Prostate gland (tissue), 2 donors: ENCODE results near the gene TMEM158. TPM values are rescaled to one million over a fixed set of nuclear protein-coding genes. Genes with fewer than 3 reads are reported as not detected.

Experiments used
- DNase-seq: peaks from one replicate; pipeline ENCODE4 v3.0.0-alpha.2; 2019; ENCODE audit warnings: low spot score
- H3K27ac ChIP-seq, 2 donors: fragments of 200-600 bp; sonication (generic); 2 replicates each; pipeline ENCODE4 v1.5.1; 2017 to 2019
- H3K27me3 ChIP-seq: fragments of 200-600 bp; sonication (generic); replicated peaks from 2 replicates; pipeline ENCODE4 v1.5.1; 2019; ENCODE audit not compliant: insufficient read depth
- H3K36me3 ChIP-seq, 2 donors: fragments of 200-600 bp; sonication (generic); 1 replicate in 1 of 2; 2 replicates in 1 of 2; pipeline versions ENCODE4 v1.5.1 to v1.8.1; 2017 to 2019
- H3K4me1 ChIP-seq: fragments of 200-600 bp; sonication (generic); replicated peaks from 2 replicates; pipeline ENCODE4 v1.5.1; 2019
- H3K4me3 ChIP-seq, 2 donors: fragments of 200-600 bp; sonication (generic); 2 replicates each; pipeline ENCODE4 v1.5.1; 2017 to 2019
- H3K9me3 ChIP-seq: fragments of 200-600 bp; sonication (generic); 2 replicates; pipeline ENCODE4 v1.5.1; 2017
- CTCF ChIP-seq, 4 experiments: fragments of 200-600 bp in 2 of 4; fragments of 450-650 bp in 2 of 4; sonication (generic) in 2 of 4; IDR thresholded peaks; 1 replicate in 3 of 4; 2 replicates in 1 of 4; pipeline ENCODE4 v1.5.1; 2016 to 2019; ENCODE audit warnings: antibody characterized with exemption in 4 of 4, mild to moderate bottlenecking in 2 of 4, moderate library complexity in 2 of 4
- POLR2A ChIP-seq: fragments of 450-650 bp; IDR thresholded peaks from one replicate; pipeline ENCODE4 v1.6.1; 2016; ENCODE audit warnings: antibody characterized with exemption, mild to moderate bottlenecking
- POLR2AphosphoS5 ChIP-seq: sonication (generic); formaldehyde crosslinking; IDR thresholded peaks from one replicate; pipeline ENCODE4 v1.6.1; 2017; ENCODE audit warnings: antibody characterized with exemption
- WGBS: methylation state at CpG from one replicate; pipeline ENCODE4 v1.1.5; 2018; 5-methylcytosine and 5-hydroxymethylcytosine counted together
- intact Hi-C: fragments of 100-400 bp; cut with DNase I; formaldehyde crosslinking; loops from one replicate; pipeline ENCODE4 v1.14.2; 2022
- total RNA-seq, 2 donors: library from RNA; depleted of rRNA; stranded (reverse); fragments of >200 nt; gene quantifications; one replicate each; pipeline ENCODE4 v1.1.0, GENCODE V29; 2016

TMEM158 gene
- total RNA-seq, 2 donors from 2014 or later: 3.6 to 20.8 TPM

GRCh38 chr3:45272032-45272810 is 46.1 kb upstream of the TMEM158 start:
- DNase-seq: no peak
- Histone ChIP-seq H3K27me3 (no peaks in the 10 kb centered on the region), H3K27ac (peak overlapping the region in 1 of 2 donors; percentile 36), H3K36me3 (no peaks in the 10 kb centered on the region), H3K4me3 (no peak overlapping the region), H3K4me1 (no peaks in the 10 kb centered on the region), H3K9me3 (no peaks in the 10 kb centered on the region)
- WGBS: 69% methylated on average over 6 of the region's 6 CpGs
- TF ChIP-seq POLR2AphosphoS5 (no peak), CTCF (IDR thresholded peaks at IDR 0.05) (no peak), POLR2A (no peak)
- intact Hi-C loops: no loop called here

- no peak overlapping the region for H3K4me3 ChIP-seq
- no peaks in the 10 kb centered on the region for H3K27me3 ChIP-seq
- H3K4me1 ChIP-seq: no peaks in the 10 kb centered on the region
- TF ChIP-seq POLR2AphosphoS5 (no peak), POLR2A (no peak), CTCF (IDR thresholded peaks at IDR 0.05) (no peak)
- 52% methylated on average over 2 of the region's 2 CpGs for WGBS
- no peaks in the 10 kb centered on the region for H3K9me3 ChIP-seq
- intact Hi-C loops: no loop called here
- no peak for DNase-seq
- H3K27ac ChIP-seq: no peak overlapping the region
- no peaks in the 10 kb centered on the region for H3K36me3 ChIP-seq
These were observed 43.9 kb upstream of the TMEM158 start for GRCh38 chr3:45269952-45270351.

- Histone ChIP-seq H3K27me3 (no peaks in the 10 kb centered on the region), H3K4me1 (no peaks in the 10 kb centered on the region), H3K36me3 (no peaks in the 10 kb centered on the region), H3K4me3 (no peak overlapping the region), H3K9me3 (no peaks in the 10 kb centered on the region), H3K27ac (no peak overlapping the region)
- TF ChIP-seq POLR2AphosphoS5 (no peak), POLR2A (no peak), CTCF (IDR thresholded peaks at IDR 0.05) (no peak)
- intact Hi-C loops: no loop called here
- WGBS: 77% methylated on average over 2 of the region's 2 CpGs
- no peak for DNase-seq
These were observed 41.0 kb upstream of the TMEM158 start for GRCh38 chr3:45267097-45267496.

GRCh38 chr3:45261333-45262110 is 35.4 kb upstream of the TMEM158 start:
- intact Hi-C loops: no loop called here
- Histone ChIP-seq H3K4me1 (no peaks in the 10 kb centered on the region), H3K9me3 (no peaks in the 10 kb centered on the region), H3K36me3 (no peaks in the 10 kb centered on the region), H3K27me3 (no peaks in the 10 kb centered on the region), H3K4me3 (no peak overlapping the region), H3K27ac (no peak overlapping the region)
- no peak for DNase-seq
- WGBS: 62% methylated on average over 6 of the region's 6 CpGs
- TF ChIP-seq POLR2A: no peak

- no peak for DNase-seq
- no peak overlapping the region for H3K27ac ChIP-seq
- no peaks in the 10 kb centered on the region for H3K27me3 ChIP-seq
- H3K4me3 ChIP-seq: no peak overlapping the region
- H3K4me1 ChIP-seq: no peaks in the 10 kb centered on the region
- H3K9me3 ChIP-seq: no peaks in the 10 kb centered on the region
- no peaks in the 10 kb centered on the region for H3K36me3 ChIP-seq
- intact Hi-C loops: no loop called here
- TF ChIP-seq POLR2AphosphoS5: no peak
These were observed 33.0 kb upstream of the TMEM158 start for GRCh38 chr3:45259133-45259532.
